Motor neuron (in vitro differentiated cells): Measurements from ENCODE around the gene ABCD4. TPM values are rescaled to one million over a fixed set of nuclear protein-coding genes. Genes with fewer than 3 reads are reported as not detected.
A peak's percentile ranks its signal among the peaks of the same experiment; 100 is the strongest.

Experiments used
- ATAC-seq, 8 experiments: fragments of 200-7000 bp; cut with Tn5 transposase; replicated peaks in 6 of 8; 2 replicates each; pipeline ENCODE4 v1.8.0; 2021; ENCODE audit warnings: mild to moderate bottlenecking in 8 of 8, moderate library complexity in 8 of 8
- H3K27ac ChIP-seq, 2 donors: fragments of 250-450 bp; sonication (Bioruptor Pico); 2 replicates each; pipeline ENCODE4 v1.9.0; 2021; ENCODE audit warnings: antibody characterized with exemption in 2 of 2, mild to moderate bottlenecking in 2 of 2, moderate library complexity in 1 of 2
- H3K4me1 ChIP-seq, 2 donors: fragments of 250-450 bp; sonication (Bioruptor Pico); replicated peaks in 1 of 2; 2 replicates each; pipeline ENCODE4 v1.6.1; 2021; ENCODE audit warnings: antibody characterized with exemption in 2 of 2, mild to moderate bottlenecking in 2 of 2, moderate library complexity in 1 of 2
- H3K4me3 ChIP-seq, 5 donors: fragments of 250-450 bp; sonication (Bioruptor Pico); 2 replicates each; pipeline ENCODE4 v1.9.0; 2021; ENCODE audit warnings: antibody characterized with exemption in 5 of 5, mild to moderate bottlenecking in 5 of 5, moderate library complexity in 4 of 5
- WGBS, 10 experiments: fragments of 450-650 bp; shearing (Covaris generic); methylation state at CpG; one replicate each; pipeline ENCODE4 v1.0.0; 2022; 5-methylcytosine and 5-hydroxymethylcytosine counted together
- in situ Hi-C, 9 experiments: fragments of 400-800 bp; cut with MboI; loops; one replicate each; pipeline ENCODE4 v1.15.0; 2021; ENCODE audit warnings: low sequenced_read_pairs in 9 of 9, low pct_unique_long_range_greater_than_20kb in 2 of 9; ENCODE audit not compliant: unreplicated experiment in 9 of 9
- total RNA-seq, 8 experiments: library from RNA; unstranded; fragments of 300-600 nt; gene quantifications; 2 replicates each; pipeline versions ENCODE4 v1.2.3 to v1.2.4, GENCODE V29; 2022

ABCD4 gene
- total RNA-seq, 8 experiments from 2014 or later = 39.3 to 75.6 (median 58.0) TPM

GRCh38 chr14:74326369-74327152 is 23.8 kb upstream of the ABCD4 start:
- Histone ChIP-seq H3K4me3 (no peak overlapping the region), H3K27ac (peak overlapping the region; percentile 81 to 84), H3K4me1 (peaks cover 11 to 14% of the 10 kb centered on the region in 2 donors)
- in situ Hi-C loops = no loop called here
- peak; percentile 69 to 97 (median 94) for ATAC-seq
- 0 to 67% (median 20%) methylated on average over 1 to 3 of the region's 10 CpGs; no CpG with 5 or more reads in 3 of the 10 experiments for WGBS, 10 experiments

- ATAC-seq = no peak
- WGBS, 10 experiments = 39 to 96% (median 83%) methylated on average over 2 to 3 of the region's 3 CpGs; no CpG with 5 or more reads in 1 of the 10 experiments
- in situ Hi-C loops = no loop called here
- Histone ChIP-seq H3K4me1 (peaks cover 11 to 14% of the 10 kb centered on the region in 2 donors), H3K4me3 (no peak overlapping the region), H3K27ac (no peak overlapping the region)
These were observed 22.7 kb upstream of the ABCD4 start for GRCh38 chr14:74325446-74325845.

GRCh38 chr14:74324931-74325361 is 22.2 kb upstream of the ABCD4 start:
- WGBS, 10 experiments = 27 to 70% (median 57%) methylated on average over 3 of the region's 3 CpGs; no CpG with 5 or more reads in 2 of the 10 experiments

GRCh38 chr14:74314576-74314975 is 11.8 kb upstream of the ABCD4 start:
- peak in 1 of 8 experiments; percentile 94 for ATAC-seq
- in situ Hi-C loops = no loop called here
- no peak overlapping the region for H3K4me3 ChIP-seq
- WGBS, 10 experiments = 18 to 100% (median 83%) methylated on average over 1 to 4 of the region's 4 CpGs; no CpG with 5 or more reads in 3 of the 10 experiments
- H3K27ac ChIP-seq = no peak overlapping the region
- no peaks in the 10 kb centered on the region for H3K4me1 ChIP-seq

More at GRCh38 chr14:74324931-74325361, 22.2 kb upstream of the ABCD4 start:
- Histone ChIP-seq H3K4me1 (peaks cover 11 to 14% of the 10 kb centered on the region in 2 donors), H3K4me3 (no peak overlapping the region), H3K27ac (no peak overlapping the region)
- in situ Hi-C loops = no loop called here
- peak in 2 of 8 experiments; percentile 20 to 39 for ATAC-seq

- Histone ChIP-seq H3K4me1 (no peaks in the 10 kb centered on the region), H3K4me3 (no peak overlapping the region), H3K27ac (no peak overlapping the region)
- in situ Hi-C loops = no loop called here
- 0 to 93% (median 63%) methylated on average over 1 to 5 of the region's 5 CpGs; no CpG with 5 or more reads in 2 of the 10 experiments for WGBS, 10 experiments
- no peak for ATAC-seq
These were observed 10.9 kb upstream of the ABCD4 start for GRCh38 chr14:74313601-74314000.

GRCh38 chr14:74312161-74312560 is 9.4 kb upstream of the ABCD4 start:
- in situ Hi-C loops = no loop called here
- ATAC-seq = no peak
- Histone ChIP-seq H3K4me3 (no peak overlapping the region), H3K27ac (no peak overlapping the region), H3K4me1 (no peaks in the 10 kb centered on the region)
- WGBS, 10 experiments = 0 to 100% (median 71%) methylated on average over 1 to 2 of the region's 2 CpGs; no CpG with 5 or more reads in 4 of the 10 experiments

- Histone ChIP-seq H3K4me1 (no peaks in the 10 kb centered on the region), H3K27ac (no peak overlapping the region), H3K4me3 (no peak overlapping the region)
- in situ Hi-C loops = no loop called here
- WGBS, 10 experiments = 59 to 91% (median 89%) methylated on average over 4 to 8 of the region's 8 CpGs
- ATAC-seq = no peak
These were observed 6.6 kb upstream of the ABCD4 start for GRCh38 chr14:74309125-74310022.

GRCh38 chr14:74308695-74309094 is 6.0 kb upstream of the ABCD4 start:
- WGBS, 10 experiments = 50 to 100% (median 70%) methylated on average over 1 to 5 of the region's 5 CpGs
- Histone ChIP-seq H3K4me1 (no peaks in the 10 kb centered on the region), H3K27ac (no peak overlapping the region), H3K4me3 (no peak overlapping the region)
- in situ Hi-C loops = no loop called here
- ATAC-seq = no peak

- Histone ChIP-seq H3K4me3 (peak overlapping the region; percentile 70 to 95 (median 94)), H3K27ac (peak overlapping the region; percentile 77 to 87), H3K4me1 (peaks cover 0 to 2% of the 10 kb centered on the region in 2 donors)
- in situ Hi-C loops = no loop called here
- ATAC-seq = peak; percentile 16 to 57 (median 40)
- WGBS, 10 experiments = 0 to 7% (median 0%) methylated on average over 2 to 6 of the region's 6 CpGs
These were observed 544 bp downstream of the ABCD4 start for GRCh38 chr14:74302152-74302628.

- Histone ChIP-seq H3K4me1 (peaks cover 0 to 2% of the 10 kb centered on the region in 2 donors), H3K27ac (peak overlapping the region in 1 of 2 donors; percentile 87), H3K4me3 (peak overlapping the region; percentile 70 to 95 (median 94))
- ATAC-seq = peak in 2 of 8 experiments; percentile 2
- WGBS, 10 experiments = 0 to 38% (median 3%) methylated on average over 1 to 13 of the region's 22 CpGs; no CpG with 5 or more reads in 2 of the 10 experiments
- in situ Hi-C loops = no loop called here
These were observed 1.1 kb downstream of the ABCD4 start for GRCh38 chr14:74301594-74302151.

- no peak overlapping the region for H3K4me3 ChIP-seq
- peaks cover 0 to 2% of the 10 kb centered on the region in 2 donors for H3K4me1 ChIP-seq
- H3K27ac ChIP-seq = no peak overlapping the region
- peak in 2 of 8 experiments; percentile 33 to 42 for ATAC-seq
- in situ Hi-C loops = no loop called here
- whole genome bisulfite sequencing, 10 experiments = 0 to 92% (median 73%) methylated on average over 2 to 8 of the region's 10 CpGs; no CpG with 5 or more reads in 1 of the 10 experiments
These were observed 3.6 kb downstream of the ABCD4 start for GRCh38 chr14:74299061-74299545.

- no peak for ATAC-seq
- WGBS, 10 experiments = 89 to 100% (median 99%) methylated on average over 1 to 8 of the region's 10 CpGs; no CpG with 5 or more reads in 4 of the 10 experiments
- no peak overlapping the region for H3K4me3 ChIP-seq
- H3K27ac ChIP-seq = no peak overlapping the region
- in situ Hi-C loops = no loop called here
- H3K4me1 ChIP-seq = peaks cover 0 to 2% of the 10 kb centered on the region in 2 donors
These were observed 4.7 kb downstream of the ABCD4 start for GRCh38 chr14:74297986-74298385.
